ENCODE data around the gene THSD4. TPM values are rescaled to one million over a fixed set of nuclear protein-coding genes. Genes with fewer than 3 reads are reported as not detected.

The THSD4 gene
- total RNA-seq, 1 experiment from 2014 or later = 0.29 TPM

DNA sequence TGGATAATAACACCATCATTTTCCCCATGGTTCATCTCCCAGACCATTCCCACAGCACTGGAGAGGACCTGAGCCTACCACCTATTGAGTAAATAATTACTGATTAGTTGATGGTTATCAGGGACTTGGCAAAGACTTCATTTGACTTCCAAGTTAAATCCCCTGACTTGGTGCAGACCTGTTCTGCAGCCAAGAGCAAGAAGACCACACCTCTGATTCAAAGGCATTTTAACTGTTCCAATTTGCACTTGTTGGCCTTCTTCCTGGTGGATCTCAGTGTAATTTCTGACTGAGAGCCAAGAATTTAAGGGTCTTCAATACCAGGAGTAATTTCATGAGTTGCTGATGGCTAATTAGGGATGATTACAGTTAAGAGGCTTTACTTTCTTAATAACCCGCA is 24.0 kb downstream of the THSD4 start:
- Mint-ChIP-seq H3K36me3 (ENCODE audit: insufficient read depth, unreplicated experiment) (no peaks in the 10 kb centered on the region), H3K27ac (ENCODE audit: unreplicated experiment) (no peak overlapping the region), H3K4me3 (ENCODE audit: unreplicated experiment) (no peak overlapping the region), H3K27me3 (ENCODE audit: insufficient read depth, unreplicated experiment) (peaks cover 18% of the 10 kb centered on the region), H3K4me1 (ENCODE audit: low read depth, unreplicated experiment) (no peaks in the 10 kb centered on the region), H3K9me3 (ENCODE audit: unreplicated experiment) (peaks cover 10% of the 10 kb centered on the region)
- no peaks in the 10 kb centered on the region for H3K36me3 ChIP-seq (ENCODE audit: control insufficient read depth, insufficient read depth, low read length)
- H3K4me1 ChIP-seq = no peaks in the 10 kb centered on the region
- BruUV-seq (replicated peaks) = no TSS peak
- H3K27me3 ChIP-seq (replicated peaks; ENCODE audit: control insufficient read depth, insufficient read depth, low read length) = no peaks in the 10 kb centered on the region
- TF ChIP-seq, protein P1, sequence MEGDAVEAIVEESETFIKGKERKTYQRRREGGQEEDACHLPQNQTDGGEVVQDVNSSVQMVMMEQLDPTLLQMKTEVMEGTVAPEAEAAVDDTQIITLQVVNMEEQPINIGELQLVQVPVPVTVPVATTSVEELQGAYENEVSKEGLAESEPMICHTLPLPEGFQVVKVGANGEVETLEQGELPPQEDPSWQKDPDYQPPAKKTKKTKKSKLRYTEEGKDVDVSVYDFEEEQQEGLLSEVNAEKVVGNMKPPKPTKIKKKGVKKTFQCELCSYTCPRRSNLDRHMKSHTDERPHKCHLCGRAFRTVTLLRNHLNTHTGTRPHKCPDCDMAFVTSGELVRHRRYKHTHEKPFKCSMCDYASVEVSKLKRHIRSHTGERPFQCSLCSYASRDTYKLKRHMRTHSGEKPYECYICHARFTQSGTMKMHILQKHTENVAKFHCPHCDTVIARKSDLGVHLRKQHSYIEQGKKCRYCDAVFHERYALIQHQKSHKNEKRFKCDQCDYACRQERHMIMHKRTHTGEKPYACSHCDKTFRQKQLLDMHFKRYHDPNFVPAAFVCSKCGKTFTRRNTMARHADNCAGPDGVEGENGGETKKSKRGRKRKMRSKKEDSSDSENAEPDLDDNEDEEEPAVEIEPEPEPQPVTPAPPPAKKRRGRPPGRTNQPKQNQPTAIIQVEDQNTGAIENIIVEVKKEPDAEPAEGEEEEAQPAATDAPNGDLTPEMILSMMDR (IDR thresholded peaks at IDR 0.05; ENCODE audit: insufficient read depth in 1 of 2, low read depth in 1 of 2, low read length in 1 of 2, severe bottlenecking in 1 of 2, unreplicated experiment in 1 of 2) = no peak
- POLR2A ChIA-PET = no interaction called here
- DNase-seq = no peak
- H3K9me3 ChIP-seq = no peaks in the 10 kb centered on the region
- CTCF ChIA-PET = no interaction called here
- H3K4me3 ChIP-seq (ENCODE audit: low read depth, low read length) = no peak overlapping the region
- intact Hi-C loops (cut with micrococcal nuclease; ENCODE audit: unreplicated experiment) = no loop called here

GRCh38 chr15:71141572-71141971 is 26.3 kb downstream of the THSD4 start:
- H3K36me3 ChIP-seq (ENCODE audit: control insufficient read depth, insufficient read depth, low read length) = no peaks in the 10 kb centered on the region
- peaks cover 10% of the 10 kb centered on the region for H3K9me3 Mint-ChIP-seq (ENCODE audit: unreplicated experiment)
- intact Hi-C loops (cut with micrococcal nuclease; ENCODE audit: unreplicated experiment) = no loop called here
- no peaks in the 10 kb centered on the region for H3K9me3 ChIP-seq
- CTCF ChIA-PET = no interaction called here
- H3K4me1 ChIP-seq = no peaks in the 10 kb centered on the region
- TF ChIP-seq, protein P1 (IDR thresholded peaks at IDR 0.05; ENCODE audit: insufficient read depth in 1 of 2, low read depth in 1 of 2, low read length in 1 of 2, severe bottlenecking in 1 of 2, unreplicated experiment in 1 of 2) = no peak
- no peak for DNase-seq
- no peaks in the 10 kb centered on the region for H3K36me3 Mint-ChIP-seq (ENCODE audit: insufficient read depth, unreplicated experiment)
- H3K4me3 ChIP-seq (ENCODE audit: low read depth, low read length) = no peak overlapping the region
- H3K27me3 Mint-ChIP-seq (ENCODE audit: insufficient read depth, unreplicated experiment) = peaks cover 28% of the 10 kb centered on the region
- H3K4me1 Mint-ChIP-seq (ENCODE audit: low read depth, unreplicated experiment) = no peaks in the 10 kb centered on the region
- no TSS peak for BruUV-seq (replicated peaks)
- H3K27me3 ChIP-seq (replicated peaks; ENCODE audit: control insufficient read depth, insufficient read depth, low read length) = no peaks in the 10 kb centered on the region
- POLR2A ChIA-PET = no interaction called here
- H3K4me3 Mint-ChIP-seq (ENCODE audit: unreplicated experiment) = no peak overlapping the region
- no peak overlapping the region for H3K27ac Mint-ChIP-seq (ENCODE audit: unreplicated experiment)

DNA sequence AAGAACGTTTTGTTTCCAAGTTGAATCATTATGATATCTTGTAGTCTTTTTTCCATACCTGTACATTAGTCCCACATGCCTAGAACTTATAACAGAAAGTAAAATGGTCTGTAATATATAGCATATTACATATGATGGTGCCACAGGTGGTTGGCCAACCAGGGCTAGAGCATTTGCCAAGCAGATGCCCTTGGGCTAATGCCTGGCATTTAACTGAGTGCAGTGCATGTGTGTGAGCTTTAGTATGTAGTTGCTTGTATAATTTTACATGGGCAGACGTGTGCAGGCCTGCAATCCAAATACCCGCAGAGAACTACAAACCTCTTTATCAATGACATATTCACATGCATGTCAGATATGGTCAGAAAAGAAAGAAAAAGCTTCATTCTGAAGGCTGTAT is 27.5 kb downstream of the THSD4 start:
- intact Hi-C loops (cut with micrococcal nuclease; ENCODE audit: unreplicated experiment) = no loop called here
- H3K27ac Mint-ChIP-seq (ENCODE audit: unreplicated experiment) = no peak overlapping the region
- H3K4me1 Mint-ChIP-seq (ENCODE audit: low read depth, unreplicated experiment) = no peaks in the 10 kb centered on the region
- no peak overlapping the region for H3K4me3 ChIP-seq (ENCODE audit: low read depth, low read length)
- peaks cover 10% of the 10 kb centered on the region for H3K9me3 Mint-ChIP-seq (ENCODE audit: unreplicated experiment)
- H3K36me3 ChIP-seq (ENCODE audit: control insufficient read depth, insufficient read depth, low read length) = no peaks in the 10 kb centered on the region
- no TSS peak for BruUV-seq (replicated peaks)
- POLR2A ChIA-PET = no interaction called here
- DNase-seq = no peak
- TF ChIP-seq, protein P1 (IDR thresholded peaks at IDR 0.05; ENCODE audit: insufficient read depth in 1 of 2, low read depth in 1 of 2, low read length in 1 of 2, severe bottlenecking in 1 of 2, unreplicated experiment in 1 of 2) = no peak
- H3K36me3 Mint-ChIP-seq (ENCODE audit: insufficient read depth, unreplicated experiment) = no peaks in the 10 kb centered on the region
- no peaks in the 10 kb centered on the region for H3K27me3 ChIP-seq (replicated peaks; ENCODE audit: control insufficient read depth, insufficient read depth, low read length)
- H3K27me3 Mint-ChIP-seq (ENCODE audit: insufficient read depth, unreplicated experiment) = peaks cover 28% of the 10 kb centered on the region
- H3K4me3 Mint-ChIP-seq (ENCODE audit: unreplicated experiment) = no peak overlapping the region
- no peaks in the 10 kb centered on the region for H3K9me3 ChIP-seq
- no peaks in the 10 kb centered on the region for H3K4me1 ChIP-seq
- CTCF ChIA-PET = no interaction called here
